Activated gamma-delta T cell (primary cell): ENCODE measurements around the gene MIOX.

Experiments
- DNase-seq: peaks from one replicate; lab custom pipeline; 2025; lab: John Stamatoyannopoulos, UW
- total RNA-seq, 2 donors: gene quantifications; one replicate each; lab custom pipeline; 2026; lab: John Stamatoyannopoulos, UW

The MIOX gene
- total RNA-seq: 0.10 to 0.31 reads per million in 2 donors

DNA sequence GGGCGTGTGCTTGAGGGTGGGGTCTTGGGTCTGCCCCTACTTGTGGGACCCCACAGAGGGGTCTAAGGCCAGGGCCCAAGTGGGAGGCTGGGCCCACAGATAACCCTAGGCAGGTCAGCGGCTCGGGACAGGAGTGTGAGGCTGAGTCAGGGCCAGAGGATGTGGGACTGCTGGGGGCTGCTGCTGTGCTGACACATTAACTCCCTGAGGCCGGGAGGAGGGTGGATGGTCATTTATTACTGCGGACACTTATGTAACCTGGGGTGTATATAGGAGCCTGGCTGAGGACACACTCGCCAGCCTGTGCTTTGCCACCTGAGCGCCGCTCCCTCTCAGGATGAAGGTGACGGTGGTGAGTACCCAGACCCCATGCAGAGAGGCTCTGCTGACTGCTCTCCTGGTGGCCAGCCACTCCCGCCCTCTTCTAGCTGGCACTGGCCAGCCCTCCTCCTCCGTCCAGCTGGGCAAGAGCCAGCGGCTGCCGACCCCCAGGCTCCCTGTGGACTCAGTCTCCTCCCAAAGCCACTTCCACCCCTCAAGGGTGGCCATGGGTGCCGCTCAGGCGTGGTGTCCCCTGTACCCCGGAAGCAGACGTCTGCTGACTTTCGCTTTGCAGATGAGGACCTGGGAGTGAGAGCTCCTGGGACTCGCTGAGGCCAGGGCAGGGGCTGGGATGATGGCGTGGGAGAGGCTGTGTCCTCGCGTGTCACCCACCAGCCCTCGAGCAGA is at the start of gene MIOX:
Gene MIOX, plus strand, starts transcription at position 299 of the 729 bp plus-strand sequence. Its CDS starts 39 bp downstream, at position 338.
- DNase-seq: no peak

DNA sequence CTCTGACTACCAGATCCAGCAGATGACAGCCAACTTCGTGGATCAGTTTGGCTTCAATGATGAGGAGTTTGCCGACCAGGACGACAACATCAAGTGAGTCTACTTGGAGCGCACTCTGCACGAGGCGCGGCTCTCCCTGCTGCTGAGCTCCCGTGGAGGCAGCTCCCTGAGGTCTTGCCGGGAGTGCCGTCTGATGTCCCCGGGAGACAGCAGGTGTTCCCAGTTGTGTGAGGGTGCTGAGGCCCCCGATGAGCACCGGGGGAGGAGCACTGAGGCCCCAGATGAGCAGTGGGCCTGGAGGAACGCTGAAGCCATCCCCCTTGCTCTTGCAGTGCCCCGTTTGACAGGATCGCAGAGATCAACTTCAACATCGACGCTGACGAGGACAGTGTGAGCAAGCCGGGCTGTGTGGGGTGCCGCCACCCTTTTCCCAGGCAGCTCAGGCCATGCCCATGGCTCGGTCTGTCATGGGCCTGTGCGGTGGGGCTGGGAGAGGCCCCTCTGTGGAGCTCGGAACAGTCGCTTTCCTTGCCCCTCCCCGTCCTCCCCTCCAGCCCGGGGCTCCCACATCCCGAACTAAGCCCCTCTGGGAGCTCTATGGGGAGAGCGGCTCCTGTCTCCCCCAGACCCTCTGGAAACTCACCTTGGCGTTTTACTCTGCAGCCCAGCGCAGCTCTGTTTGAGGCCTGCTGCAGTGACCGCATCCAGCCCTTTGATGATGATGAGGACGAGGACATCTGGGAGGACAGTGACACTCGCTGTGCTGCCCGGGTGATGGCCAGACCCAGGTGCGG is 49.0 kb upstream of the MIOX start:
- DNase-seq: no peak

DNA sequence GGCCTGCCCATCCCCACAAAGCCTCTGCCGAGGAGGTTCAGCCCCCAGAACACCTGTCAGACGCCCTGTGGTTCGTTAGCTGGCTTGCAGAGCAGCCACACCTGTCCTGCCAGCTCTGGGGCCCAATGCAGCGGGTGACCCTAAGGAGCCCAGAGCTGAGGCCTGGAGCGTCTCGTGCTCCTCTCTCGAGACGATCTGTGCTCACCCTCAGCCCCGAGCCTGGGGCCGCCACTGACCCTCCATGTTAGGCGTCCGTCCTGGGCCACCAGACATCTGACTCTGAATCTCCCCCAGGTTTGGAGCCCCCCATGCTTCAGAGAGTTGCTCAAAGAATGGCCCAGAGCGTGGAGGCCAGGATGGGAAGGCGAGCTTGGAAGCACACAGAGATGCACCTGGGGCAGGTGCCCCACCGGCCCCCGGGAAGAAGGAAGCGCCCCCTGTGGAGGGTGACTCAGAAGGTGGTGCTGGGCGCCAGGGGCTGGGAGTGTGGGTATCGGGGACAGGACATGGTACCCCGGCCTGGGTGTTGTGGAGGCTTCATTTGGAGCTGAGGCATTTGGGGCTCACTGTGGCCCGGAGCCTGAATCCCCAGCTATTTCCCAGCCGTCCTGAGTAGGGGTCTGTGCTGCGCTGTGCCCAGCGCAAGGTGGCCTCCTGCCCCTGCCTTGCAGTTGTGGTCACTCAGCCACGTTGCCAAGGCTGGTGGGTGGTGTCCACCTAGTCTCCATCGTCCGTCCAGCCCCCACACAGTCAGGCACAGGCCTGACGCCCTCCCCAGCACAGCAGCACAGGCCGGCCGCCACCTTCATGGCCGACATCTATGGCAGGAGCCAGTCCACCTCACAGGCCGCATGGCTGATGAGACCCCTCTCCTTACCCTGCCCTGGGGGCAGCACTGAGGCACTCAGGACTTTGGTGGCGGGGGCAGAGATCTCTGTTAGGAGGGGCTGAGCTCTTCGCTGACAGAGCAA is 48.1 kb upstream of the MIOX start:
- no peak for DNase-seq

DNA sequence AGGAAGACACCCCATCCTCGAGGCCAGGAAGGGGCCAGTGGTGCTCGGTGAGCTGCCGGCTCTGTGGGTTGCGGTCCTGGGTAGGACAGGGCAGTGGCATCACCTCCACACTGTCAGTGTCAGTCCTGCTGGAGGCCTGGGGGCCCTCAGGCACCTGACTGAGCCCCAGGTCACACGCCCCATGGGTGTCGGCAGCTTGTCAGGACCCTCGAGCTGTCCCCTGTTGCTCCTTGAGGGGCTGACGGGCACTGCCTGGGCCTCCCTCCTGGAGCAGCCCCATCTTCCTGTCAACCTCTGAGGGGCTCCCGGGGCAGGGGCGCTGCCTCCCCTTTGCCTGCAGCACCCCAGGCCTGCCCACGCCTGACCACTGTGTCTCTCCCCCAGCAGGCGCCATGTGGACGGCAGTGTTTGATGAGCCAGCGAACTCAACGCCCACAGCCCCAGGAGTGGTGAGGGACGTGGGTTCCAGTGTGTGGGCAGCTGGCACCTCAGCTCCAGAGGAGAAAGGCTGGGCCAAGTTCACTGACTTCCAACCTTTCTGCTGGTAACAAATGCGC is 47.3 kb upstream of the MIOX start:
- no peak for DNase-seq

DNA sequence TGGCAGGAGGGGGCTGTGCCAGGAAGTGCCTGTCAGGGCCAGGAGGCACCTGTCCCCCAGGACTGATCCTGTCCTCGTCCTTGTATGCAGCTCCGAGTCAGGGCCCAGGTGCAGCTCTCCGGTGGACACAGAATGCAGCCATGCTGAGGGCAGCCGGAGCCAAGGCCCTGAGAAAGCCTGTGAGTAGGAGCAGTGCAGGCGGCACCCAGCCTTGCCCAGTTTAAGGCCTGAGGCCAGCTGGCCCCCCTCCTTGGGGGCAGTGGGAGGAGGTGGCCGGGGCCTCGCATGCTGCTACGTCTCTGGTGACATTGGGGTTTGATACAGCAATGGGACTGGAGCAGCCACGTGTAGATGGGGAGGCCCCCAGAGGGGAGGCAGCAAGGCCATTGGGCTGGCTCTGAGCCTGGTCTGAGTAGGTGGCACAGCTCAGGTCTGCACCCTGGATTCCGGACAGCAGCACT is 46.8 kb upstream of the MIOX start:
- DNase-seq: no peak

DNA sequence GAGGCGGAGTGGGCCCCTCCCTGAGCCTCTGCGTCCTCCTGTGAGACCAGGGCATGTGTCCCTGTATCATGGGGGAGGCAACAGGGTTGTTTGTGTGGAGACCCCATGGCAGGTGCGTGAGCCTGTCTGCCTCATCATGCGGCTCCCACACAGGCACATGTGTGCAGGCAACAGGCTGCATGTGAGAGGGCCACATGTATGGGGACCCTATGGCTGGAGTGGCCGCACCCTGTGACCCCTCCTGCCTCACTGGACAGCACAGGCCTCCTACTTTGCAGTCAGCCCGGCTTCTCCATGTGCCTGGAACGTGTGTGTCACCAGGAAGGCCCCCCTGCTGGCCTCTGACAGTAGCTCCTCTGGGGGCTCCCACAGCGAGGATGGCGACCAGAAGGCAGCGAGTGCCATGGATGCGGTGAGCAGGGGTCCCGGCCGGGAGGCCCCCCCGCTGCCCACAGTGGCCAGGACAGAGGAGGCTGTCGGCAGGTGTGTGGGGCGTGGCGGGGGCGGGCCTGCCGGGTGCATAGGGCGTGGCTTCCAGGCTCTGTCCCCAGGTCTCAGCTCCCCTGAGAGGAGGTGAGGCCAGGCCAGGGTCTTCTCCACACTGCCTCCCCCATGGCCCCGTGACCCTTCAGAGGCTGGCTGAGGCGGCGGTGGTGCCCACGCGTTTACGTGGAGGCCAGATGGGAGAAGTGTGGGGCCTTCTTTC is 46.0 kb upstream of the MIOX start:
- no peak for DNase-seq

DNA sequence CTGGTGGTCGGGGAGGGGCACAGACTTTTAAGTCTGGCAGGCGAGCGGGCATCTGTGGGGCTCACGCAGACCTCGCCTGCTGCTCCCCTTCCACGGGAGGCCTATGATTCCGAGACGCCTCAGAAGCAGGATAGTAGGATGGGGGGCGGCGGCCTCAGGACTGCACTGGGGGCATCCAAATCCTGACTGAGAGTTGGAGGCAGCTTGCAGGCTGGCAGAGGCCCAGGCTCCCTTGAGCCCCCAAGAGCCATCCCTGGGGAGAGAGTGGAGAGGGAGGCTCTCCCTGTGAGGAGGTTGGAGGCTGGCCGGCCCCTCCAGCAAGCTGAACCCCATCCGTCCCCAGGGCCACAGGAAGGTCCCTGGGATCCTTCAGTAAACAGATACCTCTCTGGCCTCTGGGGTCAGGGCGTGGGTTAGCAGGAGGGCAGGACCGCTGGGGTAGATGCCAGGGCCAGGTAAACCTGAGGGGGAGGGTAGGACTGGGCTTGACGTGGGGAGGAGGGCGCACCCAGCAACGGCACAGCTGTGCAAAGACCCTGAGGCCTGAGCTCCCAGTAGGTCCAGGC is 45.1 kb upstream of the MIOX start:
- DNase-seq: no peak

DNA sequence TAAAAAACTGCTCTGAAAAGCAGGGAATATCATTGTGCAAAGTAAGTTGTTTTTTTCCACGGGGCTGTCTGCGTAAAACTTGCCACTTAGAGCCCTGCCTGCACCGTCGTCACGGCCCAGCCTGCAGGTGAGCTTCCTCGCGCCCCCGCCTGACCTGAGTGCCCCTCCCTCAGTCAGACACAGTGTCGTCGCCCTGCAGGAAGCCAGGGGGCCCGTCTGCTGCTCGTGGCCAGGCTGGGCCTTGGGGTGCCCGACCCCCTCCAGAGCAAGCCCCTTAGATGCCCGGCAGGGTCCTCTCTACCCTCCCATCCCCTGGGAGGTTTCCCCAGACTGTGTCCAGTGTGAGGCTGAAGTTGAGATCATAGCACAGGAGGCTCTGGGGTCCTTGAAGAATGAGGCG is 43.5 kb upstream of the MIOX start:
- DNase-seq: no peak

DNA sequence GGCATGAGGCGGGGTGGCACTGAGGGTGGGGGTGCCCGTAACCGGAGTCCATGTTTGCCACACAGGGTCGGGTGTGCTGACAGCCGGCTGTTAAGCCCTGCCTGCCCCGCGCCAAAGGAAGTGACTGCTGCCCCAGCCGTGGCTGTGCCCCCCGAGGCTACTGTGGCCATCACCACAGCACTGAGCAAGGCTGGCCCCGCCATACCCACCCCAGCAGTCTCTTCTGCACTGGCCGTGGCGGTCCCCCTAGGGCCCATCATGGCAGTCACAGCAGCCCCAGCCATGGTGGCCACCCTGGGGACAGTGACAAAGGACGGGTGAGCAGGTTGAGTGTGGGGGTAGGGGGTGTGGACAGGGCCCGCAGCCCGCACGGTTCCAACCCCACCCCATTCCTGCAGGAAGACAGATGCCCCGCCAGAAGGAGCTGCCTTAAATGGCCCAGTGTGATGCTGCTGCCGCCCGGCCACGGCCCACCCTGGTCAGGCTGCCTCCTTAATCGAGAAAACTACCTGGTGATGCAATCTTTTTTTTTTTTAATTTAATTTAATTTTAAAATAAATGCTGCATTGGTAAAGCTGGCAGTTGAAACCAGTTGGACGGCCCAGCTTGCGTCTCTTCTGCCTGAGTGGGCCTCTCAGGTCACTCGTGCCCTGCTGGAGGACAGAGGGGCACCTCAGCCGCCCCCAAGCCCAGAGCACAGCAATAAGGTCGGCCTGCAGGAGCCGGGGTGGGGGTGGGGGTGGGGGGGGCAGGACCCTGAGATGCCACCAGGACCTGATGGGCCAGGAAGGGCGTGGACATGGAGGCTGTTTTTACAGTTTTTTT is 42.6 kb upstream of the MIOX start:
- DNase-seq: no peak

DNA sequence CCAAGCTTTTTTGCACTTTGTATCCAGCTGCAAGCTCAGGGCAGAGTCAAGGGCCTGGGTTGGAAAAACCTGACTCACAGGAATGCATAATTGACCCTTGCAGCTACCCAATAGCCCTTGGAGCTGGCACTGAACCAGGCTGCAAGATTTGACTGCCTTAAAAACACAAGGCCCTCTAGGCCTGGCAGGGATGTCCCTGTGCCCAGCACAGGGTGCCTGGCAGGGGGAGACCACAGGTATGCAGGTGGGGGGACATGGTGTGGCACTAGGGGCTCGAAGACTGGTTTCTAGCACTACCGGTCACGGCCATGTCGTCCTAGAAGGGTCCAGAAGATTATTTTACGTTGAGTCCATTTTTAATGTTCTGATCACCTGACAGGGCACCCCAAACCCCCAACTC is 42.0 kb upstream of the MIOX start:
- DNase-seq: no peak

DNA sequence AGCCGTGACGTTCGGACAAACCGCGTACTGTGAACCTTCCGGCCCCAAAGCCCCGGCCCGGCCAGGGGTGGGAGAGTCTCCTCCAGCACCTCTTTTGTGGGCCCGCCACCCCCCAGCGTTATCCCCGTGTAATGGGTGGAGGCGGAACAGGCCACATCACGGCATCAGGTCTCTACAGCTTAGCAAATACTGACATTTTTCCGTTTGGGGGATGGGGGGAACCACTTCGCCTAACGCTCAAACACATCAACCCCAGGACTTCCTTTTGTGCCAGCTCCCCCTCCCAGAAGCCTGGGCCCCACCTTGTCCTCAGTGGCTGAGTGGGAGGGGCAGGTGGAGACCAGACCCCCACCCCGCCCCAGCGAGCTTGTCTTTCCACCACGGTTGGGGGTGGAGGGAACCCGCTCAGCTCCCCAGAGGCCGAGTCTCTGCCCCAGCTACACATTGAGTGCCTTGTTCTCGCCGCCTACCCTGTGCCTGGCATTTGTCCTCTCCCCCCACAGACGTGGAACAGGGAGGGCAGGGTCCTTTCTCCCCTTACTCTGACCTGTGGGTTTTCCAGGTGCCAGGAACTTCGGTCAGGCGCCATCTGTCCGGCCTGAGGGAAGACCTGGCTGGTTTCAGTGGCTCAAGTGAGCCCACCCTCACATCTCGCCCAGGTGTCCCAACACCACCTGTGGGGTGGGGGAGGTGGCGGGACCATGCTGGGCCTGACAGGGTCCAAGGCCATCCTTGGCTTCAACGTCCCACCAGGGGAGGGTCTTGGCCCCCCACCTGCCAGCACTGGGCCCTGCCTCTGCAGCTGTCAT is 41.4 kb upstream of the MIOX start:
- peak; percentile 39 for DNase-seq

DNA sequence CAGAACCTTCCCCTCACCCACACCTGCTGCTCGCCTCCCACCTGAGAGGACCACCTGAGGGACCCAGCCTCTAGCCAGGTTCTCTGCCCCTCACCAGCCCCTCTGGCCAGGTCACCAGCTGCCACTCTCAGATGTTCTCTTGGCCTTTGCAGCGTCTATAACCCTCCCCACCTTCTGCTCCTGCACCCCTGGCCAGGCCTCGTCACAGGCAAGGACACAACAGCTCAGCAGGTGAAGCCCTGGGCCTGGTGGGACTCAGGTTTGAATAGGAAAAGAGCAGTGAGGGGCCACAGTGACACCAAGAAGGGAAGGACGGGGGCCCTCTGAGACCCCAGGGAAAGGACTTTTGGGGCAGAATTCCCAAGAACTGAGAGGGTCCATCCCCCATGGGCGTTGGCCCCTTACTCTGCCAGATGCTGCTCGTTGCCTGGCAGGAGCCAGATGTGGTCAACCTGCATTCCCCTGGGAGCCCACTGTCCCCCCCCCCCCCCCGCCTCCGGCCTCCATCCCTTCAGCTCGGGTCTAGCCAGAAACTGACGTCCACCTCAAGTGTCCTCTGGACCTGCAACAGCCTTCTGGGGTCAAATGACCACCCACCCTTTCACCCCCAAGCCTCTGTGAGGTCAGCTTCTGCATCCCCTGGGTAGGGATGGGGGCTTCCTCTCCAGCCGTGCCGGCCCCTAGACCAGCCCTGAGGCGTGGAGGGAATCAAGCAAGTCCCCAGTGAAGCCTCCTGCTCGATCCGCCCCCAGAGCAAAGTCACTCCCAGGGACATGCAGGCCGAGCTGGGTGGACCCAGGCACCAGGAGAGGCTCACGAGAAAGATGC is 40.6 kb upstream of the MIOX start:
- no peak for DNase-seq

DNA sequence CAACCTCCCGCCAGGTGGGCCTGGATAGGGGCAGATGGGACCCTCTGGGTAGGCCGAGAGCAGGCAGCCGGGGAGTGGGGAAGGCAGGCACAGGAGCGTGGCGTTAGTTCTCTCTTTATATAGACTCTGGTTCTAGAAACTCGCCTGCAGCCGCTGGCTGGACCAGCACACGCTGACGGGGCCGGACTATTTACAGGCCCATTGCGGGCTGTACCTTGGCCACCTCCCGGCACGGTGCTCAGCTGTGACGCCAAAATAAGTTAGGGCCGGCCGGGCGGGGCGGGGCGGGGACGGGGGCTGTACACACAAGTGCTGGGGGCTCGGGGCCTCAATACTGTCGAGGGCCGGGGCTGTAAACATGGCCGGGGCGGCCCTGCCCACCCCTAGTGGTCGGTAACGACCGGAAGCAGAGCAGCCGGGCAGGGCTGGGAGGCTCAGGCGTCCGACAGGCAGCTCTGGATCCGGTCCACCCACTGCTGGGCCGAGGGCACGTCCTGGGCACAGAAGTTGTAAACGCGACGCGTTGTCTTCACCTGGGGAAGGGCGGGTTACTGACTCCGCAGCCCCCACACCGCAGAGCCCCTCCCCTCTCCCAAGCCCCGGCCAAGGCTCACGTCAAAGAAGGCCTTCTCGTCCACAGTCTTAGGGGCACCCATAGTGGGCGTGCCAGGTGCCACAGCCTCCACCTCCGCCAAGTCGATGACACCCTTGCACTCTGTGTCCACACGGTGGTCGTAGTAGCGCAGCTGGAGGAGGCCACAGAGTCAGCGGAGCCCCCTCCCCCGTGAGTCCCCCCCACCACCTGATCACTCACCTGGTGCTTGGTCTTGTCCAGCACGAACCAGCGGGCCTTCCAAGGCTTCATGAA is 39.7 kb upstream of the MIOX start:
- DNase-seq: no peak

DNA sequence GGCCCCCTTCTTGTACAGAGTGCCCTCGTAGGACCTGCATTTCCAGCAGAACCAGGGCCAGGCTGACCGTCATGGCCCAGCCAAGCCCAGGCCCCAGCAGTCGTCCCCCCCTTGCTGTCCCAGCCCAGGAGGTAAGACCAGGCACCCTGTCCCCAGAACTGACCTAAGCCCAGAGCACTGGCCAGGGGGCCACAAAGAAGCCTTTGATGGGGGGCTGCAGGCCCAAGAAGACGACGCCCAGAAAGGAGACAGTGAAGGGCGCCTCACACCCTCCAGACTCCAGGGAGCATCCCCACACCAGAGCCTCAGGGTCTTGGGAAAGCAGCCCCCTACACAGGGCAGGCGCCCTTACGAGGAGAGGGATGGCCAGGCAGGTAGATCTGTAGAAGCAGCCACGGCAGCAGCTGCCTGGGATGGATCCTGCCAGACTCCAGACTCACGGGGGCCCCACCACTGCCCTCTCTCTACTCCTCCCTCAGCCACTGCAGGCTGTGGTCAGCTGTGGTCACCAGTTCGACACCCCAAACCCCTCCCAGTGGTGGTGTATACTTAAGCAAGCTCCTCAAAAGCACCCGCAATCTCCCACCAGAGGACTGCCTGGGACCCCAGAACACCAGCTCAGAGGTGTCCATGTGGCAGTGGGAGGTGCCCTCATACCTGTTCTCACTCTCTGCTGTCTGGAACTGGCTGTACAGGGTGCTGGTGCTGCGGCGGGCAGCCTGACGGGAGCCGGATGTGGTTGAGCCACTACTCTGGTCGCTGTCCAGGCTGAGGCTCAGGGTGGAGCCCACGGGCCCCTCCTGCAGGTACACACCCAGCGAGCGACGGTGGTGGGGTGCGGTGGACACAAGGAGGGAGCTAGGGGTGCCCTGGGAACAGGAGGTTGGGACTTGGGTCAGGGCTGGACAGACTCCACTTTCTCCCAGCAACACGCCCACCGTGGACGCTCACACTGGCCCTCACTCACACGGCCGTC is 38.8 kb upstream of the MIOX start:
- no peak for DNase-seq

DNA sequence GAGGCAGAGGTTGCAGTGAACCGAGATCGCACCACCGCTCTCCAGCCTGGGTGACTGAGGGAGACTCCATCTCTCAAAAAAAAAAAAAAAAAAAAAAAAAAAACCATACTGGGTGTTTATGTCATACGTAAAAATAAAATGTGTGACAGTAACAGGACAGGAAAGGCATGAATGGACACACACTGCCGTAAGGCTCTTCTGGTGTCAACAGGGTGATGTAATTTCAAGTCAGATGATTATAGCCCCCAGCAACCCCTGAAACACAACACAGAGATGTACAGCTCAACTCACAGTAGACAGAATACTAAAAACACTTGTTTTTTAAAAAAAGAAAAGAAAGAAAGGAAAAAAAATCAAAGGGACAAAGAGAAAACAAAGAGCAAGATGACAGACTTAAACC is 34.0 kb upstream of the MIOX start:
- DNase-seq: no peak

DNA sequence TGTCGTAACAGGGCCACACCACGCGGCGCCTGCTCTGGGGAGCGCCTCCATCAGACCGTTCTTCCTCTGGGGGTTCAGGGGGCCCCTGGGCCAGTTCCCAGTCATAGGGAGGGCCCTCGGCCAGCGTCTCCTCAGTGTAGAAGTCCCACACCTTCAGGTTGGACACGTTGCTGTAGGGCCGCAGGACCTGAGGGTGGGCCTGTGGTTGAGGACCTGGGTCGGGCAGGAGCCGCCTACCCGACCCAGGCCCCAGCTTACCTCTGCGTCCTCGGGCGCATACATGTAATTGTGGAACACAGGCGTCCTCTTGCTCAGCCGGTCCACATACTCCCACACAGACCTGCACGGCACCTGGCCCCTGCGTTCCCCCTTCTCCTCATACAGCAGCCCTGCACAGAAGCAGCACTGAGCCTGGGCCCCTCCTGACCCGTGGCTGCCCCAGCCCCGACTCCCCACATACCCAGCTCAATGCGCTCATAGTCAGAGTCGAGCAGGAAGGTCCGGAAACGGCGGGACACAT is 32.0 kb upstream of the MIOX start:
- DNase-seq: no peak
